AG10803 (cell line): ENCODE measurements around the gene IRAG1.

Source experiments
- DNase-seq: peaks from one replicate; pipeline ENCODE4 v3.0.0; 2010; ENCODE audit warnings: low read depth
- H3K4me3 ChIP-seq: 2 replicates; pipeline ENCODE4 v1.5.1; 2011; ENCODE audit warnings: mild to moderate bottlenecking, low read length, control low read depth
- CTCF ChIP-seq: conservative IDR thresholded peaks from 2 replicates; pipeline ENCODE4 v1.5.1; 2011; ENCODE audit warnings: mild to moderate bottlenecking, low read length, control low read depth, inconsistent platforms

IRAG1 gene

DNA sequence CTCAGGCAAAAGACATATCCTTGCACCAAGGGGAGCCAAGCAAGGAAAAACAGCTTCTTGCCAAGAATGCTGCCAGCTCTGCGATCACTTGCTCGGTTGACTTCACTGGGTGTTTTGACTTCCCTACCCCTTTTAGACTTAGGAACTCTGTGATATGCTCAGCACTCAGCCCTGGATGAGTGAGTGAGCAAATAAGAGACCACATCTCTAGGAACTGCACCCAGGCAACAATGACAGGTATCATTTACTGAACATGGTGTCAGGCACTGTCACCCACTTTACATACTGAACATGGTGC lies 3.7 kb upstream of the IRAG1 start:
- no peak for DNase-seq
- H3K4me3 ChIP-seq: no peak overlapping the region
- no peak for TF ChIP-seq CTCF

GRCh38 chr11:10696468-10697322 lies 3.1 kb upstream of the IRAG1 start:
- no peak for DNase-seq
- no peak overlapping the region for H3K4me3 ChIP-seq
- no peak for TF ChIP-seq CTCF

DNA sequence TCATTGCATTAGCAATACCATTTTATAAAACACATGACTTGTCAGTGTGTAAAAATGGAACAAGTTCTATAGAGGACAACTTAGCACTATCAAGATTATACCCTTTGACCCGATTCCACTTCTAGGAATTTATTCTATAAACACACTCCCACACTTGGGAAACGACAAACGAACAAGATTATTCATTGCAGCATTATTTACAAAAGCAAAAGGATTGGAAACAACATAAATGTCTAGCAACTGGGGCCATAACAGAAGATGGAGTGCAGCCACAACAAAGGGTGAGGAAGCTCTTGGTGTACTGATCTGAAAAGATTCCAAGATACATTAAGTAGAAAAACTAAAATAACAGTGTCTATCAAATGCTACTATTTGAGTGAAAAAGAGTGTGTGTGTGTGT lies 2.3 kb upstream of the IRAG1 start:
- no peak for TF ChIP-seq CTCF
- DNase-seq: no peak
- no peak overlapping the region for H3K4me3 ChIP-seq

DNA sequence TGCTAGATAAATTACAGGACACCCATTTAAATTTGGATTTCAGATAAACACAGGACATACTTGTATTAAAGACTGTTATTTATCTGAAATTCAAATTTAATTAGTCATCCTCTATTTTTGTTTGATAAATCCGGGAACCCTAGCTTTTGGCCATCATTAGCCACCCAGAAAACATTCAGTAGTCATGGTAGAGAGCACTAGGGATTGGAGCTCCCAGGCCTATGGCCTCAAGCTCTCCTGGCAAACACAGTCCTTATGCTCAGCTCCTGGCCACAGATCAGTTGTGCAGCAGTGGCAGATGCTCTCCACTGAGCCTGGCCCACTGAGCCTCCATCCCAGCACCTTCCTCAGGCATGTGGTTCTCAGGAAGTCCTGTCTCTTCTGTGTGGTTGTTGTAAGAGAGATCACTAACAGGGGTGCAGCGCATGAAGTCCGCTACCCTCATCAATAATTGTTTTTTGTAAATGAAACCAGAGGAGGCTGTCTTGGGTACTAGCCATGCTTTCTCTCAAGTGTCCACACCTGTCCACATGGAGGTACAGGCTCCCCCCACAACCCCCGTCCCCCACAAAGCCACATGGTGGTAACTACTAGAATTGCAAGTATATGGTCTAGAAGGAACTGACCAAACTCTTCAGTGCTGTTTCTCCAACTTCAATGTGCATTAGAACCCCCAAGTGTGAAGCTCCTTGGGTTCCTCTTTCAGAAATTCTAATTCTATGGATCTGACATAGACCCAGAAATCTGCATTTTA lies 1.1 kb upstream of the IRAG1 start:
- peak; percentile 71 for DNase-seq
- H3K4me3 ChIP-seq: no peak overlapping the region
- TF ChIP-seq CTCF: no peak; the same call in 1 of the 2 replicates

DNA sequence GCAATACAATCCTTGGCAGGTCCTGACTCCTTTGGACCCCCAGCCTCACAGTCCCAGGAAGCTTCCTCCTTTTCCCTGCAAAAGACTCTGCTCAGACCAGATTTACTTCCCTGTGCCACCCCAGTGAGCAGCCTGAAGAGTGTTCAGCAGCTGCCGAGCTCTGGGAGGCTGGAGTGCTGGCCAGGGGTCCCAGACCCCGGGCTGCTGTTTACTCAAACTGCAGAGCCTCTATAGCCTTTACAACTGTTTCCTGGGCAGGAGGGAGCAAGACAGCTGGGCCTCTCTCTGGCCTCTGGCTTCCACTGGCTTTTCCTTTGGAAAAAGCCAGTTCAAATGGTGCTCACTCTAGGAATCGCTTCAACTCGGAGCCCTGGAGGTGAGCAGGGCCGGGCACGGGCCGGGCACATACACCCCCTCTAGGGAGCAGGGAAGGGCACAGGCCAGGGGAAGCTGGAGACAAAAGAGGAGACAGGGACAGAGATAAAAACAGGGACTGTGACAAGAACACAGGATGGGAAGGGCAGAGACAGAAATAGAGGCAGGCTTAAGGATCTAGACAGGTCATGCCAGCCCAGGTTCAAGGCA lies 932 bp downstream of the IRAG1 start:
- DNase-seq: no peak
- TF ChIP-seq CTCF: no peak
- peak overlapping the region; percentile 67 for H3K4me3 ChIP-seq

GRCh38 chr11:10688401-10688800 lies 5.2 kb downstream of the IRAG1 start:
- no peak for DNase-seq
- H3K4me3 ChIP-seq: no peak overlapping the region
- peak; percentile 28; the same call in 1 of the 2 replicates for TF ChIP-seq CTCF

DNA sequence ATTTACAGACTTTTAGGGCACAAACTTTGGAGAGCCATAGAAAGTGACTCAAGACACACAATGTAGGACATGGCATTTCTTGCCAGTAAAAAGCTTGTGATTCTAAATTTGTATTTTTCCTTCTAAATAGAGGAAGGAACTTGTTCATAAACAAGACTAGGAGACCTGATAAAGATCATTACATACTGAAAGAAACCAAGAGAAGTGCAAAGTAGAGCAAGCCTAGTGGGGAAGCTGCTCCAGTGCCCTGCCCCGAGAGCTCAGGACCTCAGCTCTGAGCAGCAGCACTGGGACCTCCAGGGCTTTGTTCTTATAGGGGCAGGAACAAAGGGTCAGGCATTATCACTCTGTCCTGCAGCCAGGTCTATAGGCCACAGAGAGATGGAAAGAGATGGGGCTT lies 7.2 kb downstream of the IRAG1 start:
- DNase-seq: no peak
- no peak overlapping the region for H3K4me3 ChIP-seq
- no peak for TF ChIP-seq CTCF
